Myometrial cell (primary cell): ENCODE data around the gene MKLN1. TPM values are rescaled to one million over a fixed set of nuclear protein-coding genes. Genes with fewer than 3 reads are reported as not detected.

Experiments used
- total RNA-seq: library from RNA; depleted of rRNA; stranded (reverse); fragments of >200 nt; gene quantifications from 2 replicates; pipeline ENCODE4 v1.2.3, GENCODE V29; 2015

MKLN1 gene
- total RNA-seq, result 20.5 and 26.6 TPM in 2 replicates

GRCh38 chr7:131327626-131328376 is at the start of gene MKLN1:
MKLN1 (plus strand) TSS chr7:131327876; CDS start chr7:131327900, 24 bp downstream.

Other genes starting within 250 kb of the MKLN1 start
- 3.2 and 5.3 TPM in 2 replicates for gene PODXL, start 228.8 kb downstream of the MKLN1 start, total RNA-seq